DLD1 (cell line): Measurements from ENCODE around the gene BPHL.
"Not testable (repeated sequence)": the region's sequence is repeated elsewhere in the genome, so short reads cannot be mapped to it uniquely, and the experiment has no call there.

Source experiments
- in situ Hi-C: cut with HindIII; loops from 2 replicates; pipeline ENCODE4 v1.10.0; 2017; ENCODE audit warnings: low sequenced_read_pairs

BPHL gene

GRCh38 chr6:3176562-3177355 lies 58.2 kb downstream of the BPHL start:
- in situ Hi-C loops, result no loop called here

GRCh38 chr6:3178666-3179065 lies 60.2 kb downstream of the BPHL start:
- in situ Hi-C loops, result not testable (repeated sequence)

GRCh38 chr6:3179945-3180344 lies 61.4 kb downstream of the BPHL start:
- in situ Hi-C loops, result not testable (repeated sequence)

- in situ Hi-C loops, result no loop called here
These were observed 62.6 kb downstream of the BPHL start for GRCh38 chr6:3181105-3181504.

- in situ Hi-C loops, result no loop called here
These were observed 64.6 kb downstream of the BPHL start for GRCh38 chr6:3183066-3183465.

GRCh38 chr6:3186974-3187382 lies 68.5 kb downstream of the BPHL start:
- in situ Hi-C loops, result no loop called here

GRCh38 chr6:3188262-3188661 lies 69.8 kb downstream of the BPHL start:
- in situ Hi-C loops, result no loop called here

GRCh38 chr6:3189192-3189591 lies 70.7 kb downstream of the BPHL start:
- in situ Hi-C loops, result not testable (repeated sequence)

GRCh38 chr6:3190056-3190455 lies 71.5 kb downstream of the BPHL start:
- in situ Hi-C loops, result no loop called here

GRCh38 chr6:3190779-3191178 lies 72.3 kb downstream of the BPHL start:
- in situ Hi-C loops, result no loop called here

- in situ Hi-C loops, result no loop called here
These were observed 74.8 kb downstream of the BPHL start for GRCh38 chr6:3193102-3193849.

- in situ Hi-C loops, result no loop called here
These were observed 76.3 kb downstream of the BPHL start for GRCh38 chr6:3194535-3195419.

- in situ Hi-C loops, result no loop called here
These were observed 76.8 kb downstream of the BPHL start for GRCh38 chr6:3195420-3195694.

- in situ Hi-C loops, result no loop called here
These were observed 77.4 kb downstream of the BPHL start for GRCh38 chr6:3195695-3196497.

- in situ Hi-C loops, result no loop called here
These were observed 78.3 kb downstream of the BPHL start for GRCh38 chr6:3196770-3197169.

- in situ Hi-C loops, result not testable (repeated sequence)
These were observed 79.2 kb downstream of the BPHL start for GRCh38 chr6:3197734-3198133.

GRCh38 chr6:3199382-3199781 lies 80.9 kb downstream of the BPHL start:
- in situ Hi-C loops, result no loop called here

GRCh38 chr6:3200682-3201081 lies 82.2 kb downstream of the BPHL start:
- in situ Hi-C loops, result no loop called here

GRCh38 chr6:3201388-3201787 lies 82.9 kb downstream of the BPHL start:
- in situ Hi-C loops, result no loop called here
